ENCODE data around the gene ABCA1.
"Not testable (repeated sequence)": the region's sequence is repeated elsewhere in the genome, so short reads cannot be mapped to it uniquely, and the experiment has no call there.

Gene ABCA1

GRCh38 chr9:104948277-104948676 is 20.3 kb upstream of the ABCA1 start:
- no peak overlapping the region for H3K4me3 ChIP-seq (ENCODE audit: low read depth, low read length)
- TF ChIP-seq CTCF (conservative IDR thresholded peaks at IDR 0.05; ENCODE audit: low read depth, low read length) = no peak
- no peak for DNase-seq (ENCODE audit: low read depth)

- no peak for DNase-seq (ENCODE audit: low read depth)
- no peak for TF ChIP-seq CTCF (conservative IDR thresholded peaks at IDR 0.05; ENCODE audit: low read depth, low read length)
- H3K4me3 ChIP-seq (ENCODE audit: low read depth, low read length) = no peak overlapping the region
These were observed 16.9 kb upstream of the ABCA1 start for GRCh38 chr9:104944871-104945270.

- peak; percentile 51 for DNase-seq (ENCODE audit: low read depth)
- TF ChIP-seq CTCF (conservative IDR thresholded peaks at IDR 0.05; ENCODE audit: low read depth, low read length) = no peak
- no peak overlapping the region for H3K4me3 ChIP-seq (ENCODE audit: low read depth, low read length)
These were observed 16.4 kb upstream of the ABCA1 start for GRCh38 chr9:104944356-104944755.

- no peak overlapping the region for H3K4me3 ChIP-seq (ENCODE audit: low read depth, low read length)
- TF ChIP-seq CTCF (conservative IDR thresholded peaks at IDR 0.05; ENCODE audit: low read depth, low read length) = no peak
- no peak for DNase-seq (ENCODE audit: low read depth)
These were observed 13.6 kb upstream of the ABCA1 start for GRCh38 chr9:104941597-104941996.

- DNase-seq (ENCODE audit: low read depth) = no peak
- no peak for TF ChIP-seq CTCF (conservative IDR thresholded peaks at IDR 0.05; ENCODE audit: low read depth, low read length)
- H3K4me3 ChIP-seq (ENCODE audit: low read depth, low read length) = no peak overlapping the region
These were observed 8.3 kb upstream of the ABCA1 start for GRCh38 chr9:104936291-104936690.

GRCh38 chr9:104935501-104935810 is 7.5 kb upstream of the ABCA1 start:
- not testable (repeated sequence) for H3K4me3 ChIP-seq (ENCODE audit: low read depth, low read length); DNase-seq (ENCODE audit: low read depth)

GRCh38 chr9:104934691-104935500 is 6.9 kb upstream of the ABCA1 start:
- no peak for TF ChIP-seq CTCF (conservative IDR thresholded peaks at IDR 0.05; ENCODE audit: low read depth, low read length)
- DNase-seq (ENCODE audit: low read depth) = no peak
- no peak overlapping the region for H3K4me3 ChIP-seq (ENCODE audit: low read depth, low read length)

- DNase-seq (ENCODE audit: low read depth); H3K4me3 ChIP-seq (ENCODE audit: low read depth, low read length): not testable (repeated sequence)
These were observed 5.1 kb upstream of the ABCA1 start for GRCh38 chr9:104933091-104933490.
